ENCODE results near the gene TMEM201. TPM values are rescaled to one million over a fixed set of nuclear protein-coding genes. Genes with fewer than 3 reads are reported as not detected.

The TMEM201 gene
- total RNA-seq, 1 donor from 2014 or later: 24.6 TPM

GRCh38 chr1:9580942-9581341 lies 7.8 kb upstream of the TMEM201 start:
- H3K9me3 Mint-ChIP-seq (ENCODE audit: low read depth): no peaks in the 10 kb centered on the region
- peaks cover 4% of the 10 kb centered on the region for H3K4me1 Mint-ChIP-seq (ENCODE audit: low read depth)
- TF ChIP-seq, protein P1, sequence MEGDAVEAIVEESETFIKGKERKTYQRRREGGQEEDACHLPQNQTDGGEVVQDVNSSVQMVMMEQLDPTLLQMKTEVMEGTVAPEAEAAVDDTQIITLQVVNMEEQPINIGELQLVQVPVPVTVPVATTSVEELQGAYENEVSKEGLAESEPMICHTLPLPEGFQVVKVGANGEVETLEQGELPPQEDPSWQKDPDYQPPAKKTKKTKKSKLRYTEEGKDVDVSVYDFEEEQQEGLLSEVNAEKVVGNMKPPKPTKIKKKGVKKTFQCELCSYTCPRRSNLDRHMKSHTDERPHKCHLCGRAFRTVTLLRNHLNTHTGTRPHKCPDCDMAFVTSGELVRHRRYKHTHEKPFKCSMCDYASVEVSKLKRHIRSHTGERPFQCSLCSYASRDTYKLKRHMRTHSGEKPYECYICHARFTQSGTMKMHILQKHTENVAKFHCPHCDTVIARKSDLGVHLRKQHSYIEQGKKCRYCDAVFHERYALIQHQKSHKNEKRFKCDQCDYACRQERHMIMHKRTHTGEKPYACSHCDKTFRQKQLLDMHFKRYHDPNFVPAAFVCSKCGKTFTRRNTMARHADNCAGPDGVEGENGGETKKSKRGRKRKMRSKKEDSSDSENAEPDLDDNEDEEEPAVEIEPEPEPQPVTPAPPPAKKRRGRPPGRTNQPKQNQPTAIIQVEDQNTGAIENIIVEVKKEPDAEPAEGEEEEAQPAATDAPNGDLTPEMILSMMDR (IDR thresholded peaks at IDR 0.05; ENCODE audit: unreplicated experiment): no peak
- no peak overlapping the region for H3K4me3 Mint-ChIP-seq (ENCODE audit: low read depth)
- H3K36me3 Mint-ChIP-seq (ENCODE audit: insufficient read depth): peaks cover 16% of the 10 kb centered on the region
- peak overlapping the region; percentile 73 for H3K27ac Mint-ChIP-seq
- H3K27me3 Mint-ChIP-seq: no peaks in the 10 kb centered on the region
- no peak for DNase-seq (ENCODE audit: low spot score, unreplicated experiment)

- DNase-seq (ENCODE audit: low spot score, unreplicated experiment): no peak
- Mint-ChIP-seq H3K9me3 (ENCODE audit: low read depth) (no peaks in the 10 kb centered on the region), H3K4me1 (ENCODE audit: low read depth) (peaks cover 9% of the 10 kb centered on the region), H3K27me3 (no peaks in the 10 kb centered on the region), H3K4me3 (ENCODE audit: low read depth) (no peak overlapping the region), H3K27ac (no peak overlapping the region), H3K36me3 (ENCODE audit: insufficient read depth) (peaks cover 7% of the 10 kb centered on the region)
- TF ChIP-seq, protein P1 (IDR thresholded peaks at IDR 0.05; ENCODE audit: unreplicated experiment): no peak
Measured at GRCh38 chr1:9586147-9586766, 2.5 kb upstream of the TMEM201 start.

GRCh38 chr1:9589144-9589718 lies 520 bp downstream of the TMEM201 start:
- H3K27ac Mint-ChIP-seq: no peak overlapping the region
- no peak for DNase-seq (ENCODE audit: low spot score, unreplicated experiment)
- H3K9me3 Mint-ChIP-seq (ENCODE audit: low read depth): no peaks in the 10 kb centered on the region
- H3K27me3 Mint-ChIP-seq: no peaks in the 10 kb centered on the region
- peak overlapping the region; percentile 82 for H3K4me3 Mint-ChIP-seq (ENCODE audit: low read depth)
- H3K36me3 Mint-ChIP-seq (ENCODE audit: insufficient read depth): no peaks in the 10 kb centered on the region
- peaks cover 19% of the 10 kb centered on the region for H3K4me1 Mint-ChIP-seq (ENCODE audit: low read depth)
- TF ChIP-seq, protein P1 (IDR thresholded peaks at IDR 0.05; ENCODE audit: unreplicated experiment): no peak

DNA sequence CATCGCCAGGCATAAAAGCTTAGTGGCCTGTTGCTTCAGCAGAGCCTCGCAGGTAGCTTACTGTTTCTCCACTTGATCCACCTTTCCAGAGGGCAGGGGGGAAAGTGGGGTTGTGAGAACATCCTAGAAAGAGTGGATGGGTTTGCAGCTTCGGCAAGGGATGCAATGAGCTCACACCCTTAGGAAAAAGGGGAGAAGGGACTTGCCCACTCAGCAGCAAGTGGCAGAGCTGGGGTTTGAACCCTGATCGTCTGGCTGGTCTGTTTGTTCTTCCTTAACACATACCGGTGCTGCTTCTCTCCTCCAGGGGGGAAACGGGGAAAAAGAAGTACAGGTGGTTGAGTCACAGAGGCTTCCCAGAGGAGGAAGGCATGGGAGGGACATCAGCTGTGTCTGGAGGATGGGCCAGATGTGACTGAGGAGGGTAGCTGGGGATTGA lies 1.0 kb downstream of the TMEM201 start:
- H3K36me3 Mint-ChIP-seq (ENCODE audit: insufficient read depth): no peaks in the 10 kb centered on the region
- no peak overlapping the region for H3K27ac Mint-ChIP-seq
- no peaks in the 10 kb centered on the region for H3K27me3 Mint-ChIP-seq
- TF ChIP-seq, protein P1 (IDR thresholded peaks at IDR 0.05; ENCODE audit: unreplicated experiment): no peak
- DNase-seq (ENCODE audit: low spot score, unreplicated experiment): no peak
- peaks cover 19% of the 10 kb centered on the region for H3K4me1 Mint-ChIP-seq (ENCODE audit: low read depth)
- H3K4me3 Mint-ChIP-seq (ENCODE audit: low read depth): peak overlapping the region; percentile 82
- H3K9me3 Mint-ChIP-seq (ENCODE audit: low read depth): no peaks in the 10 kb centered on the region

- peaks cover 19% of the 10 kb centered on the region for H3K4me1 Mint-ChIP-seq (ENCODE audit: low read depth)
- H3K4me3 Mint-ChIP-seq (ENCODE audit: low read depth): peak overlapping the region; percentile 82
- TF ChIP-seq, protein P1 (IDR thresholded peaks at IDR 0.05; ENCODE audit: unreplicated experiment): no peak
- H3K27me3 Mint-ChIP-seq: no peaks in the 10 kb centered on the region
- no peaks in the 10 kb centered on the region for H3K9me3 Mint-ChIP-seq (ENCODE audit: low read depth)
- no peak for DNase-seq (ENCODE audit: low spot score, unreplicated experiment)
- no peaks in the 10 kb centered on the region for H3K36me3 Mint-ChIP-seq (ENCODE audit: insufficient read depth)
- no peak overlapping the region for H3K27ac Mint-ChIP-seq
Measured at GRCh38 chr1:9590201-9590600, 1.5 kb downstream of the TMEM201 start.

All from progenitor cell of endocrine pancreas (in vitro differentiated cells).